GM21528 (cell line): Measurements from ENCODE around the gene RPL41.
"Not testable (repeated sequence)": the region's sequence is repeated elsewhere in the genome, so short reads cannot be mapped to it uniquely, and the experiment has no call there.

Experiments
- ATAC-seq: cut with Tn5 transposase; IDR thresholded peaks from one replicate; pipeline ENCODE4 v1.9.1; 2021; ENCODE audit warnings: mild to moderate bottlenecking, moderate library complexity; ENCODE audit not compliant: unreplicated experiment, low FRiP score

Gene RPL41

DNA sequence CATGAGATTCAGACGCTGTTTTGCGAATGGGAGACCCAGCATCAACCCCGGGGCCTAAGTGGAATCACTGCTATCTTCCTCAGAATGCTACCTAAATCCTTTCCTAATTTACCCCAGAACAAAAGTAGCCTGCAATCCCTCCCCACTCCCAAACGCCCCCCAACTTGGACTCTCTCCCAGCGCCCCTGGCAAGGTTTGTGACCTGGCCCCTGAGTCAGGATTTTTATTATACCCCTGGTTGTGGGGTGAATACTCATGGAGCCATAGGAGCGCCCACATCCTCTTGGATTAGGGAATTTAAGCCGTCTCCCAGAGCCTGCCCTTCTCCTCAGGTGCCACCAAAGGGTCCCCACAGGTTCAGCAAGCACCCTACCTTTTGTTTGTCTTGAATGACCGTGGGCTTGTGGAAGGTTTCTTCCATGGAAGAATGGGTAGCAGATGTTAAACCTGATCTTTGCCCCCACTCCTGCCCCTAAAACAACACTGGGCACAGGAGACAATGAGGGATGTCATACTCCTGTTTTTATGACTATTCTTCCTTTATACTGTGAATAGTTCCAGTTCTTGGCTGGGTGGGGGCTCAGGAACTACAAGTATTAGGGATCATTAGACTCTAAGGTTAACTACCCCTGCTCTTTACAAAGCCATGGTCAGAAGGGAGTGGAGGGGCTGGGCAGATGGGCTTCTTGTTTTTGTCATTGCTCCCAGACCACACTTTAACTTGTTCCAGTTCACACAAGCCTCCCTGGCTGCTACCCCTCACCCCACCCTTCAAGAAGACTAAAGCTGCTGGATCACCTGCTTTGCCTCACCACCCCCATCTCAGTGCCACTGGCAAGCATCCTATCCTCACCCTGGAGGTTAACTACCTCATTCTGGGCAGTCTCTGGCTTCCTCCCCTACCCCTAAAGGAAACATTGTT is 36.6 kb downstream of the RPL41 start:
- no peak for ATAC-seq

DNA sequence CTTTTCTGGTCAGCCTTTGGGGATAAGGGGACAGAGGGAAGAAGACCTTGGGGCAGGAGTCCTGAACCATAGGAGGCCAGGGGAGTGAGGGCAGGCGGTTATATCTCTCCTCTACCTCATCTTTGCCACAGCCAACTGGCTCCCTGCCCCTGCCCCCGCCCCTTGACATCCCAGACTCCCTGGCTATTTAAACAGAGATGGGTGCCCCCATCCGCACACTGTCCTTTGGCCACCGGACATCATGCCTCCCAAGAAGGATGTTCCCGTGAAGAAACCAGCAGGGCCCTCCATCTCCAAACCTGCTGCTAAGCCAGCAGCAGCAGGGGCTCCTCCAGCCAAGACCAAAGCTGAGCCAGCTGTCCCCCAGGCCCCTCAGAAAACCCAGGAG is 37.2 kb downstream of the RPL41 start:
- ATAC-seq, result no peak

DNA sequence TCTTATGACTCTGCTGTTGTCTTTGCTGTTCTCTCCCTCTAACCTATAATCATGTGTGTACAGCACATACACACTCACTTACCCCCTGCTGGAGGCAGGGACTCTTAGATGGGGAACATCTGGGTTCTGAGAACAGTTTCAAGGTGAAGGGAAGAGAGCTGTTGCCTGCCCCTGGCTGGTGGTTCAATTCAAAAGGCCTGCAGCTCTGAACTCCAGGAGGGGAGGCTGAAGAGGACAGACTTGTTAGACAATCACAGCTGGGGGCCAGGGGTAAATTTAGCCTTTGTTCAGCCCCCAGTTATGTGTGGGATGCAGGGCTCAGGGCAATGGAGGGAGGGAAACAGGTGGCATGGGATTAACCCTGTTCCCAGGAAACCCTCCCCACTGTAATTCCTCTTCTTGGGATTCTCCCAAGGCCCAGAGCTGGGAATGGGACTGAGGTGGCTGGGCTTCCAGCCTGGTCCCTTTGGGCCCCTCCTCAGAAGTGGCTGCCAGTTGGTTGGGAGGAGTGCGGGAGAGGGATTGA is 37.9 kb downstream of the RPL41 start:
- ATAC-seq, result no peak

DNA sequence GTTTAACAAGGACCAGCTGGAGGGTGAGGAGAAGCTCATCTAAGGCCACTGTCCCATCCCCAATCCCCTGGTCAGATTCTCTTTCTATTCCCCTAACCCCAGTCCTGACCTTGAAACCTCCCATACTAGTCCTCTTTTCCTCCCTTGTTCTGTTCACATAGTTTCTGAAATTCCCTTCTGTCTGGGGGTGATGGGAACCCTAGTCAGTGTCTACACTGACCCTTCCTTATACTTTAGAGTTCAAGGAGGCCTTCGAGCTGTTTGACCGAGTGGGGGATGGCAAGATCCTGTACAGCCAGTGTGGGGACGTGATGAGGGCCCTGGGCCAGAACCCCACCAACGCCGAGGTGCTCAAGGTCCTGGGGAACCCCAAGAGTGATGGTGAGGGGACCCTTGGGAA is 38.4 kb downstream of the RPL41 start:
- ATAC-seq, result no peak

DNA sequence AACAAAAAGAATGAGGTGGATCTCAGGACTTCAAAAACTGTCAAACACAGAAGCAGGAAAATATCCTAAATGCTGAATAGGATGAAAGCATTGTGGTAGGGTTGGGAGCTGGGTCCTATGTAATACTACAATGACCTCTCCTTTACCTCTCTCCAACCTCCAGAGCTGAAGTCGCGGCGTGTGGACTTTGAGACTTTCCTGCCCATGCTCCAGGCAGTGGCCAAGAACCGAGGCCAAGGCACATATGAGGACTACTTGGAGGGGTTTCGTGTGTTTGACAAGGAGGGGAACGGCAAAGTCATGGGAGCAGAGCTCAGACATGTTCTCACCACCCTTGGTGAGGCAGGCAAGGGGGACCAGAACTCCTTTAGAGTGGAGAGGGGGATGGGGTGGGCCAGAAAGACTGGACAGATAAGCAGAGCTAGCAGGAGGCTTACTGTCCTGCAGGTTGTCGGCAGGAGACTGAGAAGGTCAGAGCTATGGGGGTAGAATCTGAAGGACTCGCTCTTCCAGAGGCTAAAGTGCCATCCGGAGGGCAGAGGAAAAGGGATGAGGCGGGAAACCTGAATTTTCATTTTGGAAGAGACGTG is 38.9 kb downstream of the RPL41 start:
- no peak for ATAC-seq

DNA sequence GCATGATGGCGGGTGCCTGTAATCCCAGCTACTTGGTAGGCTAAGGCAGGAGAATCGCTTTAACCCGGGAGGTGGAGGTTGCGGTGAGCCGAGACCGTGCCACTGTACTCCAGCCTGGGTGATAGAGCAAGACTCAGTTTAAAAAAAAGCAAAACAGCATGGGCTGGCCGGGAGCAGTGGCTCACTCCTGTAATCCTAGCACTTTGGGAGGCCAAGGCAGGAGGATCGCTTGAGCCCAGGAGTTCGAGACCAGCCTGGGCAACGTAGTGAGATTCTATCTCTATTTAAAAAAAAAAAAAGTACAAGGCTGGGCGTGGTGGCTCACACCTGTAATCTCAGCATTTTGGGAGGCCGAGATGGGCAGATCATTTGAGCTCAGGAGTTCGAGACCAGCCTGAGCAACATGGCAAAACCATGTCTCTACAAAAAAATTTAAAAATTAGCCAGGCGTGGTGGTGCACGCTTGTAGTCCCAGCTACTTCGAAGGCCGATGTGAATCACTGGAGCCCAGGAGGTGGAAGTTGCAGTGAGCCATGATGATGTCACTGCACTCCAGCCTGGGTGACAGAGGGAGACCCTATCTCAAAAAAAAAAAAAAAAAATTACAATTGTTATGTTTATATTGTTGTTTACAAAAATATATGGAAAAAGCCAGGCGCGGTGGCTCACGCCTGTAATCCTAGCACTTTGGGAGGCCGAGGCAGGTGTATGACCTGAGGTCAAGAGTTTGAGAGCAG is 40.2 kb downstream of the RPL41 start:
- ATAC-seq, result not testable (repeated sequence)

DNA sequence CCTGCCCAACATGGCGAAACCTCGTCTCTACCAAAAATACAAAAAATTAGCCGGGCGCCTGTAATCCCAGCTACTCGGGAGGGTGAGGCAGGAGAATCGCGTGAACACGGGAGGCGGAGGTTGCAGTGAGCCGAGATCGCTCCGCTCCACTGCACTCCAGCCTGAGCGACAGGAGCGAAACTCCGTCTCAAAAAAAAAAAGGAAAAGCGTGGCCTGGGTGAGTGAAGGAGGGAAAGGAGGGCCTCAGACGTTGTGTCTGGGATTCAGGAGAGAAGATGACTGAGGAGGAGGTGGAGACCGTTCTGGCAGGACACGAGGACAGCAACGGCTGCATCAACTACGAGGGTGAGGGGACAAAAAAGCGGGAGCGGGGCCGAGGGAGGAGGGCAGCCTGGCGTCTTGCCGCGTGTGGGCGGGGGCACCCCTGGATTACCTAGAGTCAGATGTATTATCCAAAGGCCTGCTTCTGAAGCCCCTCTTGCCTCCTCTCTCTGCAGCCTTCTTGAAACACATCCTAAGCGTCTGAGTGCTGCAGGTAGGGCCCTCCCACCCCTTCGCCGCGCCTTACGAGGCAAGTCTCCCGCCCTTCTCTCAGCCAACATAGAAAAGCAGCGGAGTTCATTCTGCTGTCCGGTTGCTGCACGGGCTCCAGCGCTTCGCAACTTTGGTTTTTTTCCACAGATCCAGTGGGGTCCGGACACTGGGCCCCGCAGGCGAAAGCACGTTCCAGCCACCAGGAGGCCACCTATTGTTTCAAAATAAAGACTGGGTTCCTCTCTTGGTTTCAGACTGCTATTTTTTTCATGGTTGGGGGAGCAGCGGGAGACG is 41.0 kb downstream of the RPL41 start:
- no peak for ATAC-seq

DNA sequence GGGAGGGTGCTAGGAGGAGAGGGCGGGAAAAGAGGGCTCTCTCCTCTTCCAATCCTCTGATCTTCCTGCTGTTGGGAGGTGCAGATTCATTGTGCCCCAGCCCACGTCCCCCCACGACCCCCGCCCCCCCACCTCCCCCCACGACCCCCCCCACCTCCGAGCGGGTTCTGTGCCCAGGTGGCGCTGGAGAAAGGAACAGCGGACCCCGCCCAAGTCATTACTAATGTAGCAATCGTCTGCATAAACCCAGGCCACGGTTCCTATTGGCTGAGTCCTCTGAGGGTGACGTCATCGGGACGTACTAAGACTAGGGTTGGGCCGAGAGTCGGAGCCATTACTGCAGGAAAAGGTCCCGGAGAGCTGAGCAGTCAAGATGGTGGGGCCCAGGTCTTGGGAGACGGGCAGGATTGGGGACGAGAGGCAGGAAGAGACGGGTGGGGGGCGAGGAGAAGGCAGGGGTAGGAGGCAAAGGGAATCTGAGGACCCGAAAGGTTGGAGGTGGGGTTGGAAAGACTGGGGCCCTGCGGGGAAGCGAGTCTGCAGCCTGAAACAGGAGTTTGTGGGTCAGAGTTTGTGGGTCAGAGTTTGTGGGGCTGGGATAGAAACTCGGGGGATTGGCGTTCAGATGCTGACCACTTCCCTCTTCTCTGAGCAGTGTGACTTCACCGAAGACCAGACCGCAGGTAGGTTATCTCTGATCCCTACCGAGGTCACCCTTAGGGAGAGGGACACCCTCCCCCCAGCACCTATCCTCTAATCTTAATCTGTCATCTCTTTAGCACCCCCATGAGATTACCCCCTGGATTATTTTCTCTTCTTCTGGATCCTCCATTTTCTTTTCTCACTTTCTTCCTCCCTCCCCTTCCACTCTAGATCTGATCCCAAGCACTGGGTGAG is 41.8 kb downstream of the RPL41 start, which contains the start of gene MYL6:
Gene MYL6, plus strand, starts transcription at position 331 of the 897 bp plus-strand sequence. Its CDS starts 43 bp downstream, at position 374.
- no peak for ATAC-seq

DNA sequence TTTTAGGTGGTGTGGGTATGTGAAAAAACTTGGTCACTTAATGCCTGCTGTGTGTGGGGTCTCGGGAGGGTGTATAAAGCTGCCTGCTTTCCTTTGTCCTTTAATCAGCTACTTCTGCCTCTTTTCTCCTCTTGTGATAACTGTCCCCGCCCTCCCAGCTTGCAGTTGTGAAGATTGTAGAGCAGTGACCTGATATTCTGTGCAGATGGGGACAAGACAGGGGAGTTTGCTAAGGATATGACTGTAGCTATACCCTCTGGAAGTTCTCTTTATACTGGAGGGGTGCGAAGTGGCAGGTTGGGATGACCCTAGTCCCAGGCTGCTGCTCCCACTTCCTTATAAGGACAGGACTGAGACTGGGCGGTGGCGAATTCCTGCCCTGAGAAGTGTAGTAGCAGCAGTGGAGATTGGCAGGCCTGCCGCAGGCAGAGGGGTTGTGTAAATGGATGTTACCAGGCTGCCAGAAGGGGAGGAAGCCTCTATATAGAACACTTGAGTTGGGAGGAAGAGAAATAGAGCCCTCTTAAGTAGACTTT is 42.6 kb downstream of the RPL41 start:
- no peak for ATAC-seq

DNA sequence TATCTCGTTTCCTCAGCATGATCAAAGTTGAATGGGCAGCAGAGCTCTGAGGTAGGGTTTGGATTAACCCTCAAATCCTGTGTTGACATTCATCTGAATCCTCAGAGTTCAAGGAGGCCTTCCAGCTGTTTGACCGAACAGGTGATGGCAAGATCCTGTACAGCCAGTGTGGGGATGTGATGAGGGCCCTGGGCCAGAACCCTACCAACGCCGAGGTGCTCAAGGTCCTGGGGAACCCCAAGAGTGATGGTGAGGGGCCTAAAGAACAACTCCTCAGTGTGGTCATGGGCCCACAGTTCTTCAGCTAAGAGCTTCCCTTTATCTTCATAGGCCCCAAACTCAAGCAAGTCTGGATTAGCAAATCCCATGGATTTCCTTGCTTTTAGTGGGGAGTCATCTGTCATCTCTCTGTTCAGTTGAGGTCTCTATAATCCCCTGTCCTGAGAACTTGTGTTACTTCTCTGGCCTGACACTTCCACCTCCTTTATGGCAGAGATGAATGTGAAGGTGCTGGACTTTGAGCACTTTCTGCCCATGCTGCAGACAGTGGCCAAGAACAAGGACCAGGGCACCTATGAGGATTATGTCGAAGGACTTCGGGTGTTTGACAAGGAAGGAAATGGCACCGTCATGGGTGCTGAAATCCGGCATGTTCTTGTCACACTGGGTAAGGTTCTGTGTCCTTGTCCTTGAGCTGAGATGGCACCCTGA is 43.2 kb downstream of the RPL41 start:
- no peak for ATAC-seq

DNA sequence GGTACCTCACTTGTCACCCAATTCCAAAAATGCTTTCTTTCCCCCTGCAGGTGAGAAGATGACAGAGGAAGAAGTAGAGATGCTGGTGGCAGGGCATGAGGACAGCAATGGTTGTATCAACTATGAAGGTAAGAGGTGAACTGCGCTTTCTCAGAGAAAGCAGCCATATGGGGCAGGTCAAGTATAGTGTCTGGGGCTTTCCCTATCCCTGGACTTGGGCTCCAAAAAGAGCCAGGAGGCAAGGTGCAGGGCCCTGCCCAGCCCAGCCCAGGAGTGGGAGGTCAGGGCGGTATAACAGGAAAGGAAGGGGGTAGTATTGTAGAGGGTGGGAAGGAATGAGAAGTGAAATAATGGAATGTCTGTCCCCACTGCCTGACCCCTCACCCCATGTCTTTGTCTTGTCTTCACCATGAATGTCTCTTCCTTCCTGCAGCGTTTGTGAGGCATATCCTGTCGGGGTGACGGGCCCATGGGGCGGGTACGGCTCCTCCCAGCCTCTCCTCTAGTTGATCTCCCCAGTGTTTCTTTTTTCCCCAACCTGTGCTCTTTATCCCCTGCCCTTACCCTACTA is 43.8 kb downstream of the RPL41 start:
- no peak for ATAC-seq

DNA sequence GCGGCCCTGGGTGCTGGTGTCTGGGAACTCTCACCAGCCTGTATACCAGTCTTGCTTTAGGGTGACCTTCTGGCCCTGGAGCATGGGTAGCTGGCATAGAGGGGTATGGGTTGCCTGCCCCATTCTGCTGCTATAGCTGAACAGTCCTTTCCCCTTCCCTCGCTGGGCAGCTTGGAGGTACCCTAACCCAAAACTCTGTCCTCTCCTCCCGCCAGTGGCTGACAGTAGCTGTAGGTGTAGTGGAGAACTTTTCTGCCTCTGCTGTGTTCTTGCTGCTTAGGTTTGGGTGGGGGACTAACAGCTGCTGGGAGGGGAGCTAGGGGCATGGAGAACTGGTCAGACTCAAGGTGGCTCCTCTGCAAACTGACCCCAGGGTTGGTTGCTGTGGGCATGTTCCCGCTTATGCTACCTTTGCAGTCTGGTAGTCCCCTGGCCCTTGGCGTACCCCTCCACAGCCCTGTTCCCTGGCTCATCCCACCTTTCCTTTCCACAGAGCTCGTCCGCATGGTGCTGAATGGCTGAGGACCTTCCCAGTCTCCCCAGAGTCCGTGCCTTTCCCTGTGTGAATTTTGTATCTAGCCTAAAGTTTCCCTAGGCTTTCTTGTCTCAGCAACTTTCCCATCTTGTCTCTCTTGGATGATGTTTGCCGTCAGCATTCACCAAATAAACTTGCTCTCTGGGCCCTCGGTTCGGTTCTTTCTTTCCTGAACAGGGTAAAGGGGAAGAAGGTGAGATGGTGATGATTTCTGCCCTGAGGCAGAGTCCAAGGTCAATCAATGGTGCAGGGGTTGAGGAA is 44.7 kb downstream of the RPL41 start:
- ATAC-seq, result no peak

DNA sequence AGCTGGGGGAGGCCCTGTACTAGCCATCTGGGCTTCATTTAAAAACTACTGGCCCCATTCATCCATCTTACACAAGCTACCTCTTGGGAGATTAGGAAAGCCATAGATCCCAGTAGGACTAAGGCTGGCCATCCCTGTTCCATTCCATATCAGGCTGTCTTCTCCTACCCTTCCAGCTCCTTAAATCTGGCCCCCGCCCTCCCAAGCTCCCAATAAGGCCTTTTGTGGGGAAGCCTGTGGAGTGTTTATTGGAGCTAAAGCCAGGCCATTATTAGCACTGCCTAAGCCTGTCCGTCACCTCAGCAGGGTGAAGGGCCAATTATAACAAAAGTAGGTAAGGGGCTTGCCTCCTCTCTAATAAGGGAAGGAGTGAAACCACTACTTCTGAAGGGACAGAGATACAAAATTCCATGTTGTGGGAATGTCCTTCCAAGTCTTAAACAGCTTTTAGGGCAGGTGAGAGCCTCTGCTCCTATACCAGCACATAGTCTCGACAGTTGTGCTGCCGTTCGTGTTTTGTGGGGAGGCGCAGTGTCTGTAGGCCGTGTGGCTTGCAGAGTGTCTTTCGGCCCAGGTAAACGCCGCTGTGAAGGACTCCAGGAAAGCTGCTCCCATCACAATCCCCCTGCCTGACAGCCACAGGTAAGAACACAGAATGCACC is 45.4 kb downstream of the RPL41 start:
- no peak for ATAC-seq

DNA sequence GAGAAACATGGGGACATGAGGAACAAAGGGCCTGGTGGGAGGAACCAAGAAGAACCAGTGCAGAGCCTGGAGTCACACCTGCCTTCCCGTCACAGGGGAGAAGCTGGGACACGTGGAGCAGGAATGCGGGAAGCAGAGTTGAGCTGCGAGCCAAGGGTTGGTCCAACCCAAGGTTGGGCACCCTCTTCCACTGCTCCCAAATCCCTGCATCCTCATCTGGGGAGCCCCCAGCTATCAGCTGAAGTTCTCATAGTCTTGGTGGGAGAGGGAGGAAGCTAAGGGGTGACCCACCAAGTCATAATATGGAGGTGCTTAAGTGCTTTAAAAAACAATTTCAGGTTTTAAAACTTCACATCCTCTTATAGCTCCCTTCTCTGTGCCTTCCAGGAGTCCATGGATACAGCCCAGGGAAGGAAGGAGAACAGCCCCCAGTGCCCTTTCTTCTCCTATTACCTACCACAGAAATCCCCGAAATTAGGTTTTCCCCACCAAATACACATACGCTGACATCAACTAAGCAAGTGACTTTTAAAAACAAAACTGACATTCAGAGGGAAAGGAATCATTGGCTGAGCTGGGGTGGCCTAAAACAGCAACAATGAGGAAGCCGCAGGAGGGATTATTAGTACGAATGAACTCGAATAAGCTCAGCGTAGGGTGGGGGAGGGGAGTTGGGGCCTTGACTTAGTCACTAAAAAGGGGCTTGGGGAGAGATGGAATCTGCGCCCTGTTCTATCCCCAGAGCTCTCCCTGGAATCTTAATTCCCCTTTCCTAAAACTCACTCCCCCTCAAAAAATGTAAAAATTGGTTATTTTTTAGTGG is 46.2 kb downstream of the RPL41 start:
- ATAC-seq, result no peak

DNA sequence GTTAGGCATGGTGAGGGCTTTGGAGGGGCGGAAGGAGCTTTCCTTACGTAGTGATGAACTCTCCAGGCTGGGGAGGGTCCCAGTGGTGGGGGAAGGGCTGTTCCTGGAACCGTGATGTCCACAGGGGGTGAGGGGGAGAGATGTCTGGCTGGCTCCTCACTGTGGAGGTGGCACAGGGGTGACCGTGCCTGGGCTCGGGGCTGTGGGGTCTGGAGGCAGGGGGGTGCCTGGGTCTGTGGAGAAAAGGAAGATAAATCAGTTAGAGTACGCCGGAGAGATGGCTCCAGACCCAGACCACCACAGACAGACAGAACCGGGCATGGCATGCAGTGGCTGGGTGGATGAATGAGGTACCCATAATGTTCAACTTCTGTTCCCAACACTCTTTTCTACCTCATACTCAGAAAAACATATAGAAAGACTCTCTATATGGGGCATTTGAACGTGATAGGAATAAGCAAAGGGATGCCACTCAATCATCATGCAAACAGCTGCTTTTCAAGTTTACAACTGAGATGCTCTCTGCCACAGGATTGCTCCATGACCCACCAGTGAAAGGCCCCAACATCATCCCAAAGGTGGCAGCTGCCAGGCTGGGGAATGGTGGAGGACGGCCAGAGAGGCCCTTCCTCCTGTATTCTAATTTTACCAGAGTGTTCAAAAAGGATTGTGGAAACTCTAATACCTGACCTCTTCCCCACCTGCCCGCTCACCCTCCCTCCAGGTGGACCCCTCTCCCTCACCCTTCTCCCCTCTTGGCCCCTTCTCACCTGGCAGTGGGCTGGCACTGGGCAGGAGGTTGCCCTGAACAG is 47.3 kb downstream of the RPL41 start:
- ATAC-seq, result no peak
